ENCODE results near the gene DAPP1. TPM values are rescaled to one million over a fixed set of nuclear protein-coding genes. Genes with fewer than 3 reads are reported as not detected.

The DAPP1 gene
- total and polyA plus RNA-seq, 2 of the 8 experiments (the other 6 are each of a cell fraction or from before 2014, with no cell fraction given): not detected

DNA sequence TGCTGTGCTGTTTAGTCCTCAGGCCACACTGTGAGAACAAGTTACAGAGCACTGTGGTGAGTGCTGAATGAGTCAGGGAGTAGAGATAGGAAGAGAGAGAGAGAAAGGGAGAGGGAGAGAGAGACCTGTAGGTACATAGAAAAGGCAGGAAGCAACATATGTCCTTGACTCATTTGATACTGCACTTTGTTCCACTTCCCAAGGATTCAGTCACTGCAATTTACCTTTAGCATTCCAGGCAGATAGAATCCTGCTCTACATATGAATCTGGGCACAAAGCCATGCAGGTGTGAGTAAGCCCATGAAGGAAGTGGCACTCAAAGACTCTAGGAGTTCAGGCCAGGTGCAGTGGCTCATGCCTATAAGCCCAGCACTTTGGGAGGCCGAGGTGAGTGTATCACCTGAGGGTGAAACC lies 1.0 kb upstream of the DAPP1 start:
- Histone ChIP-seq H2AK5ac (ENCODE audit: low read depth, low read length) (no peak overlapping the region), H2BK120ac (replicated peaks; ENCODE audit: low read depth, low read length) (no peak overlapping the region), H3K56ac (replicated peaks; ENCODE audit: insufficient read length, low read depth, low read length) (no peak overlapping the region), H2BK15ac (ENCODE audit: low read length) (no peak overlapping the region), H2BK5ac (ENCODE audit: low read depth, low read length) (no peak overlapping the region), H4K5ac (ENCODE audit: insufficient read length, low read depth, low read length) (no peak overlapping the region), H4K8ac (ENCODE audit: extremely low read depth, insufficient read depth, low read length) (no peak overlapping the region), H3K79me2 (ENCODE audit: control insufficient read depth in 1 of 2, insufficient read depth in 2 of 2, low read length in 2 of 2) (no peaks in the 10 kb centered on the region), H2BK12ac (ENCODE audit: low read depth, low read length) (no peak overlapping the region), H3K18ac (ENCODE audit: extremely low read depth, low read length) (no peak overlapping the region), H3K4me3 (ENCODE audit: extremely low read depth in 1 of 4, insufficient read depth in 2 of 4, low read depth in 3 of 4, low read length in 4 of 4) (no peak overlapping the region), H3K79me1 (ENCODE audit: low read depth, low read length) (no peaks in the 10 kb centered on the region), H3K27me3 (replicated peaks in 1 of 4; ENCODE audit: control insufficient read depth in 3 of 4, extremely low read depth in 1 of 4, insufficient read depth in 3 of 4, low read length in 3 of 4) (no peaks in the 10 kb centered on the region), H3K9me3 (ENCODE audit: insufficient read depth in 2 of 2, low read depth in 1 of 2, low read length in 1 of 2) (no peaks in the 10 kb centered on the region), H3K27ac (ENCODE audit: low read depth, low read length) (no peak overlapping the region), H2AFZ (ENCODE audit: low read length) (peak overlapping the region; percentile 97), H3K4ac (replicated peaks; ENCODE audit: insufficient read length, low read depth, low read length) (no peak overlapping the region), H2BK20ac (ENCODE audit: low read length) (no peak overlapping the region), H3K4me2 (ENCODE audit: insufficient read depth in 1 of 2, low read depth in 2 of 2, low read length in 2 of 2) (peak overlapping the region in 1 of 2 experiments; percentile 28; a peak in 2 of 4 replicates), H4K20me1 (replicated peaks in 1 of 2; ENCODE audit: control insufficient read depth in 1 of 2, insufficient read depth in 2 of 2, low read length in 2 of 2) (no peaks in the 10 kb centered on the region), H3K14ac (ENCODE audit: insufficient read length) (no peak overlapping the region), H3K36me3 (ENCODE audit: control insufficient read depth in 2 of 4, insufficient read depth in 4 of 4, low read length in 3 of 4) (no peaks in the 10 kb centered on the region), H4K91ac (replicated peaks; ENCODE audit: insufficient read length, low read length) (no peak overlapping the region), H3K23me2 (ENCODE audit: low read depth, low read length) (no peaks in the 10 kb centered on the region; the same call in 1 of the 2 replicates), H3K23ac (ENCODE audit: insufficient read length) (no peak overlapping the region), H3K4me1 (replicated peaks in 1 of 4; ENCODE audit: control insufficient read depth in 3 of 4, insufficient read depth in 4 of 4, low read length in 3 of 4) (0 out of 7 replicates have a peak, but pooled peaks cover 0 to 1% (median 0%) of the 10 kb centered on the region in 4 experiments), H3K9ac (replicated peaks in 1 of 4; ENCODE audit: extremely low read depth in 1 of 4, low read depth in 3 of 4, low read length in 3 of 4) (no peak overlapping the region)
- WGBS, 2 experiments (ENCODE audit: extremely low coverage in 1 of 2, insufficient coverage in 1 of 2, insufficient read length in 1 of 2, insufficient replicate concordance in 2 of 2, low coverage in 1 of 2, low lambda C conversion rate in 2 of 2, missing lambda C conversion rate in 1 of 2): 90% methylated on average over 1 of the region's 1 CpG; no CpG with 5 or more reads in 1 of the 2 experiments
- POLR2A ChIA-PET (ENCODE audit: partially characterized antibody): interaction anchor here (1.5 kb wide), 1 partner anchor 132 kb away, joined by 4 read pairs; no protein-coding TSS in a partner anchor
- no peak for FAIRE-seq
- CTCF ChIA-PET (ENCODE audit: partially characterized antibody): no interaction called here
- no peak for DNase-seq (ENCODE audit: low read depth in 1 of 2, low spot score in 2 of 2)
- TF ChIP-seq MAFK (IDR thresholded peaks at IDR 0.05; ENCODE audit: low read depth, low read length) (no peak), CHD1 (IDR thresholded peaks at IDR 0.05; ENCODE audit: low read depth, low read length) (no peak), RXRA (IDR thresholded peaks at IDR 0.05; ENCODE audit: insufficient read depth, low read depth, low read length) (no peak), NANOG (IDR thresholded peaks at IDR 0.05; ENCODE audit: insufficient read depth, low read depth, low read length, poor library complexity, severe bottlenecking) (no peak), GABPA (IDR thresholded peaks at IDR 0.05; ENCODE audit: borderline replicate concordance, insufficient read depth, low read length) (no peak), POLR2A (IDR thresholded peaks at IDR 0.05; ENCODE audit: control extremely low read depth in 1 of 2, low read depth in 2 of 2, low read length in 2 of 2) (no peak), BRCA1 (IDR thresholded peaks at IDR 0.05; ENCODE audit: low read depth, low read length) (no peak), FOSL1 (IDR thresholded peaks at IDR 0.05; ENCODE audit: insufficient read depth, low read depth, low read length) (no peak), CTBP2 (IDR thresholded peaks at IDR 0.05; ENCODE audit: borderline replicate concordance, insufficient read depth, insufficient read length, low read length) (no peak), KDM5A (IDR thresholded peaks at IDR 0.05; ENCODE audit: low read length) (no peak), BCL11A (IDR thresholded peaks at IDR 0.05; ENCODE audit: low read depth in 2 of 2, low read length in 2 of 2) (no peak), RAD21 (IDR thresholded peaks at IDR 0.05 in 1 of 2, conservative IDR thresholded peaks at IDR 0.05 in 1 of 2; ENCODE audit: low read depth in 2 of 2, low read length in 2 of 2) (no peak)
- TF ChIP-seq, protein P1, sequence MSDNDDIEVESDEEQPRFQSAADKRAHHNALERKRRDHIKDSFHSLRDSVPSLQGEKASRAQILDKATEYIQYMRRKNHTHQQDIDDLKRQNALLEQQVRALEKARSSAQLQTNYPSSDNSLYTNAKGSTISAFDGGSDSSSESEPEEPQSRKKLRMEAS (IDR thresholded peaks at IDR 0.05): no peak

All from H1 (cell line).